ENCODE results near the gene KRTAP5-6.
A peak's percentile ranks its signal among the peaks of the same experiment; 100 is the strongest.
"Not testable (repeated sequence)": the region's sequence is repeated elsewhere in the genome, so short reads cannot be mapped to it uniquely, and the experiment has no call there.

The KRTAP5-6 gene

GRCh38 chr11:1669546-1670218, 27.3 kb upstream of the KRTAP5-6 start:
- DNase-seq (ENCODE audit: extremely low spot score), result no peak
- no peak for TF ChIP-seq CTCF (IDR thresholded peaks at IDR 0.05; ENCODE audit: control extremely low read depth, extremely low read depth, low read depth, missing control alignments)
- POLR2A ChIA-PET, result no interaction called here
- CTCF ChIA-PET, result interaction anchor here (0.7 to 1.0 kb wide), 2 partner anchors 17 to 481 kb away, joined by 3 to 4 read pairs; no protein-coding TSS in a partner anchor

GRCh38 chr11:1670457-1670856, 26.5 kb upstream of the KRTAP5-6 start:
- POLR2A ChIA-PET; DNase-seq (ENCODE audit: extremely low spot score): not testable (repeated sequence)
- CTCF ChIA-PET, result interaction anchor here (1.0 kb wide), 1 partner anchor 480 kb away, joined by 4 read pairs; no protein-coding TSS in a partner anchor

GRCh38 chr11:1670905-1671371, 26.1 kb upstream of the KRTAP5-6 start:
- POLR2A ChIA-PET, result no interaction called here
- CTCF ChIA-PET, result no interaction called here
- peak; percentile 31 for DNase-seq (ENCODE audit: extremely low spot score)
- TF ChIP-seq CTCF (IDR thresholded peaks at IDR 0.05; ENCODE audit: control extremely low read depth, extremely low read depth, low read depth, missing control alignments), result no peak

- ChIA-PET CTCF (no interaction called here), POLR2A (no interaction called here)
- no peak for TF ChIP-seq CTCF (IDR thresholded peaks at IDR 0.05; ENCODE audit: control extremely low read depth, extremely low read depth, low read depth, missing control alignments)
- DNase-seq (ENCODE audit: extremely low spot score), result no peak
Measured at GRCh38 chr11:1671658-1672057, 25.3 kb upstream of the KRTAP5-6 start.

GRCh38 chr11:1672613-1673350, 24.2 kb upstream of the KRTAP5-6 start:
- ChIA-PET POLR2A (no interaction called here), CTCF (interaction anchor here (1.0 to 2.2 kb wide), 3 partner anchors 20 to 160 kb away, joined by 3 to 7 read pairs (median 6); no protein-coding TSS in a partner anchor)
- no peak for TF ChIP-seq CTCF (IDR thresholded peaks at IDR 0.05; ENCODE audit: control extremely low read depth, extremely low read depth, low read depth, missing control alignments)
- DNase-seq (ENCODE audit: extremely low spot score), result no peak

GRCh38 chr11:1673446-1674172, 23.4 kb upstream of the KRTAP5-6 start:
- POLR2A ChIA-PET, result no interaction called here
- TF ChIP-seq CTCF (IDR thresholded peaks at IDR 0.05; ENCODE audit: control extremely low read depth, extremely low read depth, low read depth, missing control alignments), result no peak
- CTCF ChIA-PET, result interaction anchor here (1.7 to 2.2 kb wide), 2 partner anchors 20 to 21 kb away, joined by 6 to 7 read pairs; no protein-coding TSS in a partner anchor
- no peak for DNase-seq (ENCODE audit: extremely low spot score)

Measured in GM10248 (cell line).